Cerebellar cortex (tissue), 1 donor: Measurements from ENCODE around the gene COX6B1.
"Not testable (repeated sequence)": the region's sequence is repeated elsewhere in the genome, so short reads cannot be mapped to it uniquely, and the experiment has no call there.

Experiments used
- DNase-seq: peaks from one replicate; pipeline ENCODE4 v3.0.0-alpha.2; 2015; ENCODE audit warnings: low spot score

Gene COX6B1

GRCh38 chr19:35633727-35634440, 14.2 kb upstream of the COX6B1 start:
- DNase-seq = no peak

DNA sequence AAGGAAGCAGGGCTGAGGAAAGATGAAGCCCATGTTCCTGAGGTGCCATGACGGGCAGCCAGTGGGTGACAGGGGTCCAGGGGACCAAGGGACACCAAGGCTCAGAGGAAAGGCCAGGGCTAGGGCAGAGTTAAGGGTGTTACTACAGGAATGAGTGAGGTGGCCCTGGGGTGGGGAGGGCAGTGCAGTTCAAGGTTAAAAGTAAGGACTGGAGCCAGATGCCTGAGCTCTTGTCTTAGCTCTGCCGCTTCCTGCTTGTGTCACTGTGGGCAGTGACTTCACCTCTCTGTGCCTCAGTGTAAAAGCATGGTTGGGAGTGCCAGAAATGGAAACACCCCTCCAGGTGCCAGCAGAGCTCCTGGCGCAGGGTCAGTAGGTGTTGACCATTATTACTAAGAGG, 11.5 kb upstream of the COX6B1 start:
- no peak for DNase-seq

GRCh38 chr19:35637165-35637564, 11.0 kb upstream of the COX6B1 start:
- no peak for DNase-seq

GRCh38 chr19:35639321-35639639, 8.8 kb upstream of the COX6B1 start:
- no peak for DNase-seq

GRCh38 chr19:35639863-35640262, 8.3 kb upstream of the COX6B1 start:
- no peak for DNase-seq

DNA sequence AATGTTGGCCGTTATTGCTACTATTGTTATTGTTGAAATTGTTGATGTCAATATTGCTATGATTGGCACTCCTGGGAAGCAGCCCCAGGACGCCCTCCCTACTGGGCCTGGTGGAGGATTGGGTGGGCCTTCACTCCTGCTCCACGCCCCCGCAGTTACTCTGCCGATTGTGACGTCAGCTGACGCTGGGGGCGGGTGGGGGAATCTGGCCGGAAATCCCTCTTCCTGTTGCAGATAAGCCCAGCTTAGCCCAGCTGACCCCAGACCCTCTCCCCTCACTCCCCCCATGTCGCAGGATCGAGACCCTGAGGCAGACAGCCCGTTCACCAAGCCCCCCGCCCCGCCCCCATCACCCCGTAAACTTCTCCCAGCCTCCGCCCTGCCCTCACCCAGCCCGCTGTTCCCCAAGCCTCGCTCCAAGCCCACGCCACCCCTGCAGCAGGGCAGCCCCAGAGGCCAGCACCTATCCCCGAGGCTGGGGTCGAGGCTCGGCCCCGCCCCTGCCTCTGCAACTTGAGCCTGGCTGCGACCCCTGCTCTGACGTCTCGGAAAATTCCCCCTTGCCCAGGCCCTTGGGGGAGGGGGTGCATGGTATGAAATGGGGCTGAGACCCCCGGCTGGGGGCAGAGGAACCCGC, 6.5 kb upstream of the COX6B1 start, which contains the start of gene ETV2:
Gene ETV2 (plus strand): TSS at position 231 of the 637 bp plus-strand sequence. CDS start 716 bp downstream, outside the sequence.
- no peak for DNase-seq

GRCh38 chr19:35642312-35642711, 5.8 kb upstream of the COX6B1 start:
- no peak for DNase-seq

DNA sequence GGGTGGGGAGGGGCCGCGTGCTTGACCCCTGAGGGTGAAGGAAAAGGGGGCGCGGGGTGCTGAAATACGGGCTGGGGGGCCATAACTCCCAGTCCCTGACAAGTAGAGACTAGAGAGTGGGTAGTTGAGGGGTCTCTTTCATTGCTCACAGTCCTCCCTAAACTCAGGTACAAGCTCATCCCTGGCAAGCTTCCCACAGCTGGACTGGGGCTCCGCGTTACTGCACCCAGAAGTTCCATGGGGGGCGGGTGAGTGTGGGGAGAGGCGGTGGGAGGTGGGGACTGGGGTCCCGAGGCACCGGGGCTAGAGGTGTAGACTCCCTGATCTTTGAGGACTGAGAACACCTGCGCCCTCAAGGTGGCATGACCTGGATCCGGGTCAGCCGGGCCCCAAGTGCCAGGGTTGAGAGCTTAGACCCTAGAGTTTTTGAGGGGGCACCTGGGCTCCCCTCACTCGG, 5.3 kb upstream of the COX6B1 start:
- no peak for DNase-seq

DNA sequence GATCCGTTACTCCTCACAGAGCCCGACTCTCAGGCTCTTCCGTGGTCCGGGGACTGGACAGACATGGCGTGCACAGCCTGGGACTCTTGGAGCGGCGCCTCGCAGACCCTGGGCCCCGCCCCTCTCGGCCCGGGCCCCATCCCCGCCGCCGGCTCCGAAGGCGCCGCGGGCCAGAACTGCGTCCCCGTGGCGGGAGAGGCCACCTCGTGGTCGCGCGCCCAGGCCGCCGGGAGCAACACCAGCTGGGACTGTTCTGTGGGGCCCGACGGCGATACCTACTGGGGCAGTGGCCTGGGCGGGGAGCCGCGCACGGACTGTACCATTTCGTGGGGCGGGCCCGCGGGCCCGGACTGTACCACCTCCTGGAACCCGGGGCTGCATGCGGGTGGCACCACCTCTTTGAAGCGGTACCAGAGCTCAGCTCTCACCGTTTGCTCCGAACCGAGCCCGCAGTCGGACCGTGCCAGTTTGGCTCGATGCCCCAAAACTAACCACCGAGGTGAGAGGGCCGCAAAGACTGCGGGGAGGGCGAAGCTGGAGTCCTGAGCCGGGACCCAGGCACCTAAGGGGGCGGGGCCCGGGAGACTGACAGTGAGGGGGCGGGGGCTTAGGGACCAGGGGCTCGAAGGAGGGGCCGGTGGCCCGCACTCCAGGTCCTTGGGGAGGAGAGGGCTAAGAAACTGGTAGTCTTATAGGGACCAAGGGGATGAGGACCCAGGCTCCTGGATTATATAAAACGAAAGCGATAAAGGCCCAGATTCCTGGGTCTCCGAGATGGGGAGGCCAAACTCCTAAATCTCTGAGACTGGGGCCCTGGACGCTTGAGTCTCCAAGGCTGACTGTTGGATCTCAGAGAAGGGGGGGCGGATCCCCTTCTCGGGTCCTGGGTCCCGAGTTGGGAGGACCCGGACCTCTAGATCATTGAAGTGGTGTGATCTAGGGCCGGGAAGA, 4.6 kb upstream of the COX6B1 start:
- peak; percentile 86 for DNase-seq

DNA sequence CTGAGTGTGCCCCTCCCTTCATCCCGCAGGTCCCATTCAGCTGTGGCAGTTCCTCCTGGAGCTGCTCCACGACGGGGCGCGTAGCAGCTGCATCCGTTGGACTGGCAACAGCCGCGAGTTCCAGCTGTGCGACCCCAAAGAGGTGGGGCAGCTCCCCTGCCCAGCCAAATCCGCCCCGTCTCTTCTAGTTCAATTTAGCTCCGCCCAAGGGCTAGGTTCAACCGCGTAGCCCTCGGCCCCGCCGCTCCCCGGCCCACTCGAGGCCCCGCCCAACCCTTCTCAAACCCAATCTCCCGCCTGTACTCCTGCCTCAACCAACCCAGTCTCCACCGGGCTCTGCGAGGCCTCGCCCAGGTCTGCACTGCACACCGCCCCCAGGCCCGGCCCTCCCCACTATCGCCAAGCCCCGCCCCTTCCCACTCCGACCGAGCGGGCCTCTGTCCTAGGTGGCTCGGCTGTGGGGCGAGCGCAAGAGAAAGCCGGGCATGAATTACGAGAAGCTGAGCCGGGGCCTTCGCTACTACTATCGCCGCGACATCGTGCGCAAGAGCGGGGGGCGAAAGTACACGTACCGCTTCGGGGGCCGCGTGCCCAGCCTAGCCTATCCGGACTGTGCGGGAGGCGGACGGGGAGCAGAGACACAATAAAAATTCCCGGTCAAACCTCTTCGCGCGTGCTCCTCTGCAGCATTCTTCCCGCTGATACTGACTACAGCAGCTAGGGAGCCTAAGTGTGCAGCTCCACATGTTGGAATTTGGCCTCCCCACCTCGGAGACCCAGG, 3.7 kb upstream of the COX6B1 start:
- peak; percentile 96 for DNase-seq

DNA sequence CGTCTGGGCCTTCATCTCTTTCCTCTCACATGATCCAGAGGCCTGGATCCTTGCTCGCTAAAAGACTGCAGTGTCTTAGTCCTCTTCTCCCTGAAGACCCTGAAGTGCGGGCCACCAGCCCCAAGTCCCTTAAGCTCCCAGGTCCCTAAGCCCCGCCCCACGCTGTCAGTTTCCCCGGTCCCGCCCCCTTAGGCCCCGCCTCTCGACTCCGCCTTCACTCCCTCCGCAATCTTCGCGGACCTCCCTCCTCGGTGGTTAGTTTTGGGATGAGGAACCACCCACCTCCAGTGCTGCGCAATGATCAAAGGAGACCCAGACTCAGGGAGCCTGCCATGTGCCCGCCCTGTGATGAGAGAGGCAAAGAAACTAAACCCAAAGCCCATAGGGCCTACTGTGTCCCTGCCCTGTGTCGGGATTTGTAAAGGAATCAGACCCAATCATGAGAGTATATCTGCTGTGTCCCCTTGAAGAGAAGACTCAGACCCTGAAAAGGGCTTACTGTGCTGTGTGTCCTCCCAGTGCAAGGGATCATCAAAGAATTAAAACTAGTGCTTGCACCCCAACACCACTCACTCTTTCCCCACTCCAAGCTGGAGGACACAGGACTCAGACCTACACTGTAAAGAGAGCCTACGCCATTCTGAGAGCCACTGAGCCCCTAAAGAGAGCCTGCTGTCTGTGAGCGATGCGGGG, 3.0 kb upstream of the COX6B1 start:
- DNase-seq = peak; percentile 82

- DNase-seq = no peak
Measured at GRCh38 chr19:35645680-35646511, 2.2 kb upstream of the COX6B1 start.

DNA sequence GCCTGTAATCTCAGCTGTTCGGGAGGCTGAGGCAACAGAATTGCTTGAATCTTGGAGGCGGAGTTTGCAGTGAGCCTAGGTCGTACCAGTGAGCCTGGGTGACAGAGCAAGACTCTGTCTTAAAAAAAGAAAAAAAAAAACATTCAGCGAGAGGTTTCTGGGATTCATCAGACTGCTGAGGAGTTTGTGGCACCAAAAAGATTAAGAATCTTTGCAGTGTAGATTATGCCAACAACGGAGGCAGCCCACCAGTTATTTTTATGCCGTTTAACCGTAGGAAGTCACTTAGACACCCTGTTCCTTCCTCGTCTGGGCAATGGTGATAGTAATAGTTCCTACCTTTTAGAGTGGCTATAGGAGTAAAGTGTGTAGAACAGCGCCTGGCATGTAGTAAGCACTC, 2.5 kb downstream of the COX6B1 start:
- DNase-seq = no peak

DNA sequence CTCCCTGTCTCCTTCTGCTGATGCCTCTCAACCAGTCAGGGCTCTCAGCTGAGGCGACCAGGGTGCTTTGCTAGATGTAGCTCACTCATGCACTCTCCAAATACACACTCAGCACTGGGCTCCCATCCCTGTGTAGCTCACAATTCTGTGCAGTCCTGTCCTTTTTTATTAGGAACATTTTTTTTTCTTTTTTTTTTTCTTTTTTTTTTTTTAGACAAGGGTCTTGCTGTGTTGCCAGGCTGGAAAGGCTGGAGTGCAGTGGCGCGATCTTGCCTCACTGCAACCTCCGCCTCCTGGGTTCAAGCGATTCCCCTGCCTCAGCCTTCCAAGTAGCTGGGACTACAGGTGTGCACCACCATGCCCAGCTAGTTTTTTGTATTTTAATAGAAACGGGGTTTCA, 6.7 kb downstream of the COX6B1 start:
- not testable (repeated sequence) for DNase-seq

GRCh38 chr19:35655600-35655999, 7.5 kb downstream of the COX6B1 start:
- DNase-seq = no peak

GRCh38 chr19:35656700-35657099, 8.6 kb downstream of the COX6B1 start:
- no peak for DNase-seq

DNA sequence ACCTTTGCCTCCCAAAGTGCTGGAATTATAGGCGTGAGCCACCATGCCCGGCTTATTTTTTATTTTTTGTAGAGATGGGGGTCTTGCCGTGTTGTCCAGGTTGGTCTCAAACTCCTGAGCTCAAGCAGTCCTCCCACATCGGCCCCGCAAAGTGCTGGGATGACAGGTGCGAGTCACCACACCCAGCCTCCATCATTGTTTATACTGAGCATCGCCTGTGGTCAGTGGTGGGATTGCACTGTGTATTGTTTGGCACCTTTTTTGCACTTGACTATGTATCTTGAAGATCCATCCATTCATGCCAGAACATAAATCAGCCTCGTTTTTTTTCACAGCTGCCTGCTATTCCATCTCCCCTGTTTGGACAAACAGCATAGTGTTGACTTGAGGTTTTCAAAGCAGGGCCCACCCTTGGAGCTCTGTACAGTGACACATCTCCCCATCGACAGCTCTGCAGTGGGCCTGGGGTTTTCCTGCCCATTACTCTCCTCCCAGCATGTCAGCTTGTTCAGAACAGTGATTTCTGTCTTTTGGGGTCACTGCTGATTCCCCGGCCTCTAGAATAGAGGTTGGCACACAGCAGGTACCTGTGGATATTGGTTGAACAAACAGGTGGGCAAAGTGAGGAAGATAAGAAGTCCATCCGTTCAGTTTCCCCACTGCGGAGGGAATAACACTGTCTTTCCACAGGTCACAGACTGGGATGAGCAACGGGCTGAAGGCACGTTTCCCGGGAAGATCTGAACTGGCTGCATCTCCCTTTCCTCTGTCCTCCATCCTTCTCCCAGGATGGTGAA, 10.0 kb downstream of the COX6B1 start:
- no peak for DNase-seq

DNA sequence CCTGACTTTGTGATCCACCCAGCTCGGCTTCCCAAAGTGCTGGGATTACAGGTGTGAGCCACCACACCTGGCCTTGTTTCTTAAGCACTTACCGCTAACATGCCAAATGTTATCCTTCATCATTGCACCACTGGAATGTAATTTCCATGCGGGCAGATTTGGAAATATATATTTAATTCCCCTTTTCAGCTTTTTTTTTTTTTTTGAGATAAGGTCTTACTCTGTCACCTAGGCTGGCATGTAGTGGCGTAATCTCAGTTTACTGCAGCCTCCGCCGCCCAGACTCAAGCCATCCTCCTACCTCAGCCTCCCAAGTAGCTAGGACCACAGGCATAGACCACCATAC, 13.8 kb downstream of the COX6B1 start:
- no peak for DNase-seq

GRCh38 chr19:35663981-35664380, 15.9 kb downstream of the COX6B1 start:
- no peak for DNase-seq

DNA sequence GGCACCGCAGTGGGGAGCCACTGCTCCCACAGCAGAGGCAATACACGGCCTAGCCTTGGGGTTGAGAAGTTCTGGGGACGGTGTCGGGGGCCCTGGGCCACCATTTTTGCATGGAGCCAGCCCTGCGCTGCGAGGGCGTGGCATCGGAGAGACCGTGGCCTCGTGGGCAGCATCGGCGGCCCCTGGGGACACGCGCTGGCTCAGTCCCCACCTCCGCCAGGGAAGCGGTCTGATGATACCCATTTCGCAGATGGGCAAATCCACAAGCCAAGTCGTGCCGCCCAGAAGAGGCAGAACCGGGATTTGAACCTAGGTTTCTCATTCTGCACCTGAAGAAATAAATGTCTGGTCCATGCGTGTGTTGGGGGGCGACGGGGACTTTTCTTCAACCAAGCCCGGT, 17.0 kb downstream of the COX6B1 start:
- no peak for DNase-seq
